NCI-H2227 (cell line): ENCODE data around the gene OSER1.
"Not testable (repeated sequence)": the region's sequence is repeated elsewhere in the genome, so short reads cannot be mapped to it uniquely, and the experiment has no call there.

Source experiments
- DNase-seq: peaks from one replicate; lab custom pipeline; 2025; ENCODE audit not compliant: unreplicated experiment; lab: John Stamatoyannopoulos, UW

The OSER1 gene

DNA sequence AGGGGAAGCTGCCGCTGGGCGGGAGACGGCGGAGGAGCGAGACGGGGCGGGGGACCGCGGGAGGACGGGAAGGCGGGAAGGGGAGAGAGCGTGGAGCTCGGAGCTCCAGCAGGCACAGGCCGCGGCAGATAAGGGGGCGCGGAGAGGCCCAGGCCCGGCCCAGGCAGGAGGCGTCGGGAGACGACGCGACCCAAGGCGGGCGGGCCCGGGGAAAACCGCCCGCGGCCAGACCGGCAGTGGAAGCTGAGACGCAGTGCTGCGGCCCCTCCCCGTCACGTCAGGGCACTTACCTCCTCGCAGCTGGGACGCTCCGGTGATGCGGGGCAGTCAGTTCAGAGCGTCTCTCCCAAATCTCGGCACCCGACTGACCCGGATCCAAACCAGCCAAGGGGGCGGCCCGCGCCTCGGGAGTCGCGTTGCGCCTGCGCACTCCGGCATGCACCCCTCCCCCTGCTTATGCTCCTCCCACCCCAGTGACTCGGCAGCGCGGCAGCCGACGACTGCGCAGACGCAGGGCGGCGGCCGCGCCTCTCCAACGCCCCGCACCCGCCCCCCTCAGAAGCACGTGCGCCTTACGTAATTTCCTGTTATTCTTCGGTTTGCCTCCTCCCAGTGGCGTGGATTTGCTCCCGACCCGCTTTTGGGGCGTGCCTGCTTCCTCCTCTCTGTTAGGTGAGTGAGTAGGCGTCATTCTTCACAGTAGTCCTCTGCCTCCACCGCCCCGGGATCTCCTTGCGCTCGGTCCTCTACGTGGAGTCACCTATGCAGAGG, at the start of gene OSER1:
Gene OSER1 (minus strand): TSS at position 366 of the 771 bp plus-strand sequence. CDS start 3,814 bp downstream, outside the sequence.
- DNase-seq, result peak; percentile 98

GRCh38 chr20:44258226-44258890, 47.8 kb upstream of the OSER1 start:
- DNase-seq, result no peak

DNA sequence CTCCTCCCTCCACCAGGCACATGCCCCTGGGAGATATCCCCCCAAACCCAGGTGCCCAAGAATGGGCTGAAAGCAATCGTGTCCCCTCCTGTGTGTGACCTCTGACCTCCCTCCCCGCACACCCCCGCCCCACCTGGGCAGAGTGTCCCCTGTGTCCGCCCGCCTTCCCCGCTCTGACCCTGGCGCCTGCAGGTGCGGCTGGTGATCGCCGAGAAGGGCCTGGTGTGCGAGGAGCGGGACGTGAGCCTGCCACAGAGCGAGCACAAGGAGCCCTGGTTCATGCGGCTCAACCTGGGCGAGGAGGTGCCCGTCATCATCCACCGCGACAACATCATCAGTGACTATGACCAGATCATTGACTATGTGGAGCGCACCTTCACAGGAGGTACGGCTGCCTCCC, 46.4 kb upstream of the OSER1 start:
- no peak for DNase-seq

DNA sequence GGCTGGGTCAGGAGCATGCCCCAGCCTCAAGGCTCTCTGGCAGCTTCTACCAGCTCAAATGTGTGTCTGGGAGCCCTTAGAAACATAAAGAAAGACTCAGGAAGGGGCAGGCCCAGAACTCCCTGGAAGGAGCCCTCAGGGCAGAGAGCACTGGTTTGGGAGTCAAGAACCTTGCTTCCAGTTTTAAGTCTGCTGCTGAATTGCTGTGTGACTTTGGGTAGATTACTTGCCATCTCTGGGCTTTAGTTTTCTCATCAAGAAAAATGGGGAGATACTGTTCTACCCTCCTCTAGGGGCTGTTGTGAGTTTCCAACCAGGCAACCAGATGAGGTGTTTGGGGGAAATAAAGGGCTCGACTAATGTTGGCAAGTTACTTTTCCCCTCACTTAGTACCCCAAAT, 45.4 kb upstream of the OSER1 start:
- DNase-seq, result no peak

GRCh38 chr20:44254073-44254472, 43.5 kb upstream of the OSER1 start:
- no peak for DNase-seq

DNA sequence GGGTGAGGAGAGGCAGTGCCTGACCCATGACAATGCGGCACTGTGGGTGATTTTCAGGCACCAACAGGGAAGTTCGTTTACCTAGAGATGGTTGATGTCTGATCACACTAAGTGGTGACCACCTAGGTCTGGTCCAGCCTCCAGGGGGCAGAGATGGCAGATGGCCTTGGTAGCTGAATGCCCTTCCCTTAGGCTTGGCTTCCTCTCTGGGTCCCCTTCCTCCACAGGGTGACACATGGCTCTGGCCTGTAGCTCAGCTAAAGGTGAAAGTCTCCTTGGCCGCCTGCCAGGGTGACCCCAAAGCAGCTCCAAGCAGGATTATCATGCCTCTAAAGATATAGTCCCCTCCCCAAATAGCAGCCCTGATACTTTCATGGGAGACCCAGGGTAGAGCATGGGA, 43.0 kb upstream of the OSER1 start:
- no peak for DNase-seq

DNA sequence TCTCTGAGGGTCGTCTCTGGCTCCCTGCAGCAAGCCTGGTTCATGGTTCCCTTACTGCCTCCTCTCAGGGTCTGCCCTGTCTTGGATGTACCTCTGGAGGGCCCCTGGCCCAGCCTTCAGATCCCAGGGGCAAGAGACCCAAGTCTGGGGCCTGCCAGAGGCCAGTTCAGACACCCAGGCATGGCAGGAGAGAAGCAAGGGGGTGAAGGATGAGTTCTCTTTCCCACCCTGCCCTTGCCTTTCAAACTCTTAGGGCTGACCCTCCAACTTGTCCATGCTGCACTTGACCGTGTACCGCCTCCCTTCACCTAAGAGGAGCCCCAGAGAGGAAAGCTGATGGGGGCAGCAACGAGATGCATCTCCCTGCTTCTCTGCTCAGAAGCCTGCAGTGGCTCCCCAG, 40.7 kb upstream of the OSER1 start:
- no peak for DNase-seq

DNA sequence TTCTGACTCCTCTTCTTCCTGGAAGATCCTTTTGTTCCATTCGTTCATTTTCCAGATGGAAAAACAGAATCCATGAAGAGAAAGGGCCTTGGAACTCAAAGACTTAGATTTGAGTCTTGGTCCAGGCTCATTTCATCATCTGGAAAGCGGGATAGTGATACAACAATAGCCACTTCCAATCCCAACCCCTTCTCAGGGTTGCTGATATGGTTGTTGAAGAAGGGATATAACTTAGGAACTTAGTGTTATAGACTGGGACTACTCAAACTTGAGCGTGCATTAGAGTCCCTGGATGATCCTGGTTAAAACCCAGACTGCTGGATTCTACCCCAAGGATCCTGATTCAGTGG, 37.8 kb upstream of the OSER1 start:
- no peak for DNase-seq

- DNase-seq, result no peak
Measured at GRCh38 chr20:44247586-44248409, 37.2 kb upstream of the OSER1 start.

DNA sequence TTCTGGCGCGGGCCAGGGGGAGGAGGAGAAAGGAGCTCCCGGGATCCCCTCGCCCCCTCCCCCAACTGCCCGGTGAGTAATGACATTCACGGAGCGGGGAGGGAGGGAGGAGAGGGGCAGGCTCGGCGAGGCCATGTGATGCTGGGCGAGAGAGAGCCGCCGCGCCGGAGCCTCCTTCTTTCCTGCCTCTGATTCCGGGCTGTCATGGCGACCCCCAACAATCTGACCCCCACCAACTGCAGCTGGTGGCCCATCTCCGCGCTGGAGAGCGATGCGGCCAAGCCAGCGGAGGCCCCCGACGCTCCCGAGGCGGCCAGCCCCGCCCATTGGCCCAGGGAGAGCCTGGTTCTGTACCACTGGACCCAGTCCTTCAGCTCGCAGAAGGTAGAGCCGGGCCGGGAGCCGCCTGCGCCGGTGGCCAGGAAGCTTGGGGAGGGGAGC, 36.6 kb upstream of the OSER1 start, which contains the start of gene GDAP1L1:
Gene GDAP1L1 (plus strand): TSS at position 178 of the 441 bp plus-strand sequence. CDS start 27 bp downstream, at position 205.
- DNase-seq, result peak; percentile 82

DNA sequence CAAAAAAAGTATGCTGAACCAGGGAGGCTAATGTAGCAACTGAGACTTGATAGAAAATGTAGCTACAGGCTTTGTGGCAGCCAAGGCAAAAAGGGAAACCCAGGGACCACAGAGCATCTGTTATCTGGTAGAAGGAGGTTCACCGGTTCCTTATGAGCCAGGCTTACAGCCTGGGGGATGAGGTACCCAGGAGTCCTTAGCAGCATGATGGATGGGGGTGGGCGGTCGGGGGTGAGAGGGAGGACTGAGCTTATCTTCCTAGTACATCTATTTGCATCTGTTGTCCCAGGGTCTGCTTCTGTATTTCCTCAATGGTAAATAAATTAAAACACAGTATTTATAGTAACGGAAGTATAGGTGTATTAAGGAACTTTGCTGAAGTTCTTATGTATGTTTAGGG, 35.4 kb upstream of the OSER1 start:
- no peak for DNase-seq

DNA sequence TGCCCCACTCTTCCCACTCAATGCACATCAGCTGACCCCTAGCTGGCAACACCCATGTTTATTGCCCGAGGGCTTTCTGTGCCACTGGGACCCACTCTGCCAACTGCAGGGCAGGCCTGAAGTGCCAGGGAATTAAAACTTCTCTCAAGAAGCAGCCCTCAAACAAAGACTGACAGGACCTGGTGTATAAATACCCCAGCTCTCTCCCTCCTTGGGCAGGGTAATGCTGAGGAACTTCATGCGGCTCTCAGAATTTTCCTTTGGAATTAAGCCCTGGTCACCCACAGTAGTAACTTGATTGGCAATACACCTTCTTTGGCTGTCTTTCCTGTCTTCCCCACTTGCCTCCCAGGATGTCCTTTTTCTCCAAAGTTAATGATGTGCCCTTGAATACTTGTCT, 31.2 kb upstream of the OSER1 start:
- DNase-seq, result no peak

GRCh38 chr20:44236840-44237239, 26.3 kb upstream of the OSER1 start:
- not testable (repeated sequence) for DNase-seq

- no peak for DNase-seq
Measured at GRCh38 chr20:44235702-44236101, 25.1 kb upstream of the OSER1 start.

DNA sequence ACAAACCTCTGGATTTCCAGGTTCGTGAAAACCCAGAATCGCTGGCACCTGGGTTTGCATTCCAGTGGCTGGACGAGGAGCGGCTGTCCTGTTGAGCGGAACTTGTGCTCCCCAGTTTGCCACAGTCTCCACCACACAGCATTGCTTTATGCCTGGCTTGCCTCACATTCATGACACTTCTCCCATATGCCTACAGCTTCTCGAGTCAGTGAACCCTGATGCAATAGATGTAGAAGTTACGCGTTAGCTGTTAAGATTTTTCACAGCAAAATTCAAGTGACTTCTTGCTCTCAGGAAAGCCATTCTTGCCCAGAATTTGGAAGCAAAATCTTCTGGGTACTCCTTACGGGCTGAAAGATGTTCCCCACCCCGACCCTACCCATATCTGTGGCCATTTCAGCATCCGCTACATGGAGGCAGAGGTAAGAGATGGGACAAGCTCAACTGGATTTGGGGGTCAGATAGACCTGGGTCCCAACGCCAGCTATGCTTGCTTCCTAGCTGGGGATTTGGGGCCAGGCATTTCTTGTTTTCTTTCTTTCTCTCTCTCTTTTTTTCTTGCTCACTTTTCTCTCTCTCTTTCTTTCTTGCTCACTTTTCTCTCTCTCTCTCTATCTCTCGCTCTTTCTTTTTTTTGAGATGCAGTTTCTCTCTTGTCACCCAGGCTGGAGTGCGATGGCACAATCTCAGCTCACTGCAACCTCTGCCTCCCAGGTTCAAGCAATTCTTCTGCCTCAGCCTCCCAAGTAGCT, 24.2 kb upstream of the OSER1 start:
- no peak for DNase-seq

- DNase-seq, result no peak
Measured at GRCh38 chr20:44233436-44234016, 23.0 kb upstream of the OSER1 start.

DNA sequence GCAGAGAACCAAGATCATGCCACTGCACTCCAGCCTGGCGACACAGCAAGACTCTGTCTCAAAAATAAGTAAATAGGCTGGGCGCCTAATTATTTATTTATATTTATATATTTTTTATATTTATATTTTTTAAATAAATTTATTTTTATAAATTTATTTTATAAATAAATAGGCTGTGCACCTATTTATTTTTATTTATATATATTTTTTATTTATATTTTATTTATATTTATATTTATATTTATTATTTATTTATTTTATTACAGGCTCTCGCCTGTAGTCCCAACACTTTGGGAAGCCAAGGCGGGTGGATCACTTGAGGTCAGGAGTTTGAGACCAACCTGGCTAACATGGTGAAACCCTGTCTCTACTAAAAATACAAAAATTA, 21.9 kb upstream of the OSER1 start:
- not testable (repeated sequence) for DNase-seq

DNA sequence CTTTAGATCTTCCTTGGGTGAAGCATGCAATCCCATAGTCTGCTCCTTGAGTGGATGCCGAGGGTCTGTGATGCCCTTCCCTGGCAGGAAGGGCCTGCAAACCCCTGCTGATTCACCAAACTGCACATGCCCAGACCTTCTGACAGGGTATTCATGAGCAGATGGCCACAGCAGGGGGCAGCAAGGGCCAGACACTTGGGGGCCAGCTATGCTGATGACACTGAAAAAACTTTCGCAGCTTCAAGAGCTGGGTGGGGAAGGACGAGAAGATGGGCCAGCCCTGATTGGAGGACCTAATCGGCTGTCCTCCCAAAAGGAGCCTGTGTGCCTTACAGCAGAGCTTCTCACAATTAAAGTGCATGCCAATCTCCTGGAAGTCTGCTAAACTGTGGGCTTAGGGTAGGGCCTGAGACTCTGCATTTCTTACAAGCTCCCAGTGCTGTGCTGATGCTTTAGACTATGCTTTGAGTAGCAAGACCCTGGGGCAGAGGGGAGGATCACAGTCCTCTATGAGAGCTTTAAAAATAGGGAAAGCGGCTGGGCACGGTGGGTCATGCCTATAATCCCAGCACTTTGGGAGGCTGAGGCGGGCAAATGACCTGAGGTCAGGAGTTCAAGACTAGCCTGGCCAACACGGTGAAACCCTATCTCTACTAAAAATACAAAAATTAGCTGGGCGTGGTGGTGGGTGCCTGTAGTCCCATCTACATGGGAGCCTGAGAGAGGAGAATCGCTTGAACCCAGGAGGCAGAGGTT, 21.3 kb upstream of the OSER1 start:
- peak; percentile 12 for DNase-seq

DNA sequence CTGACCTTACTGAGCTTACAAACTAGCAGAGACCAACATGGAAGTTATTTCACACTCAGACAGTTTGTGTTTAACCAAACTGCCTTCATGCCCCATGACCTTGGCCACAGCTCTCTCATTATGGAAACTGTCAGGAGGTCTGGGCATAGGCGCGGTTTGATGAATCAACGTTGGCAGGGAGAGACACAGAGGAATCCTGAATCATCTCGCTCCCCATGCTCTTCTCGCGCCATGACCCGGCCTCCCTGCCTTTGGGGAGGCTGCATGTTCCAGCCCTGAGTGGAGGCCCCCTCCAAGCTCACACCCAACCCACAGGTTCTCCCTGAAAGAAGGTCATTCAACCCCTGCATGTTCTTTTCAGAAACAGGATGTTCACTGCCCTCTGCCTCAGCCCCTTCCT, 20.6 kb upstream of the OSER1 start:
- no peak for DNase-seq
